Heart left ventricle (tissue), 13 donors: ENCODE results near the gene DIAPH3.

Experiments
- CTCF ChIP-seq, 12 donors: fragments of 200-600 bp; sonication (generic) in 4 of 12; IDR thresholded peaks; one replicate each; pipeline versions ENCODE4 v1.5.0 to v1.8.0; 2018 to 2022; ENCODE audit warnings: antibody characterized with exemption in 12 of 12, mild to moderate bottlenecking in 5 of 12
- POLR2A ChIP-seq, 2 donors: fragments of 450-650 bp; IDR thresholded peaks; one replicate each; pipeline ENCODE4 v1.6.1; 2017; ENCODE audit warnings: antibody characterized with exemption in 2 of 2, mild to moderate bottlenecking in 2 of 2, moderate library complexity in 2 of 2
- donor health status: ischemic (EF 13 %, LVEDD 7.1; RV severe dilation, severe dysfunction).
- donor health status: DM: no; HTN: yes; CAD: no.
- donor health status: DM: no; HTN: no; CAD: no.
- donor health status: ischemic (EF 25% LVEDD 6.9; RV normal size, moderate dysfunction).
- donor health status: ischemic (EF 25% LVEDD 5.7; RV mildly dilated, moderate dysfunction).
- donor health status: ischemic (EF 35%, LVEDD 5.7; RV mildly dilated, moderate dysfunction).
- donor health status: nonischemic (EF 11% LVEDD 7.7; RV severe dilation, severe dysfunction).
- donor health status: DM: yes; HTN: yes; CAD: no.
- donor health status: PGD.
- donor health status: ischemic (EF 29% LVEDD 5.4; RV normal size, mild dysfunction).
- donor health status: nonischemic (EF 23%, LVEDD 6.1; RV moderate dilation, normal function).

- TF ChIP-seq POLR2A (IDR thresholded peaks at IDR 0.05), result no peak
- no peak for TF ChIP-seq CTCF (IDR thresholded peaks at IDR 0.05)
These were observed 101.2 kb downstream of the DIAPH3 start for GRCh38 chr13:60062502-60062901.
